ENCODE results near the gene ITGA4.

The ITGA4 gene

GRCh38 chr2:181459621-181460021 lies 2.4 kb downstream of the ITGA4 start:
- DNase-seq: no peak

- DNase-seq: no peak
Measured at GRCh38 chr2:181461056-181461997, 4.1 kb downstream of the ITGA4 start.

- DNase-seq: no peak
Measured at GRCh38 chr2:181462033-181462432, 4.8 kb downstream of the ITGA4 start.

GRCh38 chr2:181463588-181463987 lies 6.4 kb downstream of the ITGA4 start:
- no peak for DNase-seq

GRCh38 chr2:181464966-181465365 lies 7.8 kb downstream of the ITGA4 start:
- no peak for DNase-seq

GRCh38 chr2:181465676-181466375 lies 8.6 kb downstream of the ITGA4 start:
- no peak for DNase-seq

GRCh38 chr2:181466661-181467576 lies 9.7 kb downstream of the ITGA4 start:
- no peak for DNase-seq

- DNase-seq: no peak
Measured at GRCh38 chr2:181467966-181468707, 11.0 kb downstream of the ITGA4 start.

- DNase-seq: no peak
Measured at GRCh38 chr2:181468811-181469210, 11.6 kb downstream of the ITGA4 start.

GRCh38 chr2:181471226-181471625 lies 14.0 kb downstream of the ITGA4 start:
- DNase-seq: no peak

GRCh38 chr2:181471783-181472182 lies 14.6 kb downstream of the ITGA4 start:
- no peak for DNase-seq

- no peak for DNase-seq
Measured at GRCh38 chr2:181472990-181473389, 15.8 kb downstream of the ITGA4 start.

- DNase-seq: no peak
Measured at GRCh38 chr2:181474222-181474881, 17.2 kb downstream of the ITGA4 start.

- DNase-seq: no peak
Measured at GRCh38 chr2:181483211-181483610, 26.0 kb downstream of the ITGA4 start.

GRCh38 chr2:181483876-181484275 lies 26.7 kb downstream of the ITGA4 start:
- DNase-seq: no peak

GRCh38 chr2:181484851-181485637 lies 27.9 kb downstream of the ITGA4 start:
- DNase-seq: no peak

GRCh38 chr2:181485638-181485946 lies 28.4 kb downstream of the ITGA4 start:
- no peak for DNase-seq

GRCh38 chr2:181499231-181499630 lies 42.0 kb downstream of the ITGA4 start:
- no peak for DNase-seq

- DNase-seq: no peak
Measured at GRCh38 chr2:181500201-181500600, 43.0 kb downstream of the ITGA4 start.

- DNase-seq: no peak
Measured at GRCh38 chr2:181515719-181516118, 58.5 kb downstream of the ITGA4 start.

- DNase-seq: no peak
Measured at GRCh38 chr2:181516992-181517391, 59.8 kb downstream of the ITGA4 start.
